Measurements from ENCODE around the gene PCBP3. TPM values are rescaled to one million over a fixed set of nuclear protein-coding genes. Genes with fewer than 3 reads are reported as not detected.

The PCBP3 gene
- total and polyA plus RNA-seq, 2 of the 13 experiments (the other 11 are each of a cell fraction or from before 2014, with no cell fraction given), result not detected

GRCh38 chr21:45635271-45636151 is 8.0 kb upstream of the PCBP3 start (continued):
- no peak for TF ChIP-seq HNF1A (IDR thresholded peaks at IDR 0.05; ENCODE audit: low read depth)
- no peak for TF ChIP-seq HNF1A (CRISPR knock-in tag; IDR thresholded peaks at IDR 0.05; ENCODE audit: borderline replicate concordance)
- TF ChIP-seq ATF7 (IDR thresholded peaks at IDR 0.05), result peak; percentile 0; the same call in 1 of the 2 replicates
- no peak for TF ChIP-seq ATF7 (CRISPR knock-in tag; IDR thresholded peaks at IDR 0.05)
- no peak for TF ChIP-seq CENPBD1 (CRISPR knock-in tag; IDR thresholded peaks at IDR 0.05; ENCODE audit: borderline replicate concordance, low read depth)
- TF ChIP-seq ZNF644 (CRISPR knock-in tag; IDR thresholded peaks at IDR 0.05; ENCODE audit: low read depth), result no peak
- 0 out of 2 replicates have a peak, but pooled peaks have one; percentile 20 for TF ChIP-seq NONO (IDR thresholded peaks at IDR 0.05)
- TF ChIP-seq NONO (CRISPR knock-in tag; conservative IDR thresholded peaks at IDR 0.05), result no peak
- no peak for TF ChIP-seq NR0B2 (CRISPR knock-in tag; IDR thresholded peaks at IDR 0.05)
- no peak for TF ChIP-seq ZNF3 (CRISPR knock-in tag; IDR thresholded peaks at IDR 0.05)
- TF ChIP-seq CREB1 (IDR thresholded peaks at IDR 0.05), result peak; percentile 64
- TF ChIP-seq CREB1 (CRISPR knock-in tag; IDR thresholded peaks at IDR 0.05), result no peak
- TF ChIP-seq SP1 (IDR thresholded peaks at IDR 0.05), result 0 out of 2 replicates have a peak, but pooled peaks have one; percentile 9
- no peak for TF ChIP-seq SP1 (CRISPR knock-in tag; IDR thresholded peaks at IDR 0.05)
- TF ChIP-seq ZNF224 (CRISPR knock-in tag; IDR thresholded peaks at IDR 0.05), result no peak
- no peak for TF ChIP-seq SNAPC4 (CRISPR knock-in tag; IDR thresholded peaks at IDR 0.05)
- 0 out of 2 replicates have a peak, but pooled peaks have one; percentile 0 for TF ChIP-seq FOXP1 (IDR thresholded peaks at IDR 0.05)
- TF ChIP-seq FOXP1 (CRISPR knock-in tag; IDR thresholded peaks at IDR 0.05), result no peak
- TF ChIP-seq ZNF207 (IDR thresholded peaks at IDR 0.05; ENCODE audit: borderline replicate concordance), result 0 out of 2 replicates have a peak, but pooled peaks have one; percentile 69

Data from HepG2 (cell line).